Measurements from ENCODE around the gene TCAP.
A peak's percentile ranks its signal among the peaks of the same experiment; 100 is the strongest.

TCAP gene, protein sequence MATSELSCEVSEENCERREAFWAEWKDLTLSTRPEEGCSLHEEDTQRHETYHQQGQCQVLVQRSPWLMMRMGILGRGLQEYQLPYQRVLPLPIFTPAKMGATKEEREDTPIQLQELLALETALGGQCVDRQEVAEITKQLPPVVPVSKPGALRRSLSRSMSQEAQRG

DNA sequence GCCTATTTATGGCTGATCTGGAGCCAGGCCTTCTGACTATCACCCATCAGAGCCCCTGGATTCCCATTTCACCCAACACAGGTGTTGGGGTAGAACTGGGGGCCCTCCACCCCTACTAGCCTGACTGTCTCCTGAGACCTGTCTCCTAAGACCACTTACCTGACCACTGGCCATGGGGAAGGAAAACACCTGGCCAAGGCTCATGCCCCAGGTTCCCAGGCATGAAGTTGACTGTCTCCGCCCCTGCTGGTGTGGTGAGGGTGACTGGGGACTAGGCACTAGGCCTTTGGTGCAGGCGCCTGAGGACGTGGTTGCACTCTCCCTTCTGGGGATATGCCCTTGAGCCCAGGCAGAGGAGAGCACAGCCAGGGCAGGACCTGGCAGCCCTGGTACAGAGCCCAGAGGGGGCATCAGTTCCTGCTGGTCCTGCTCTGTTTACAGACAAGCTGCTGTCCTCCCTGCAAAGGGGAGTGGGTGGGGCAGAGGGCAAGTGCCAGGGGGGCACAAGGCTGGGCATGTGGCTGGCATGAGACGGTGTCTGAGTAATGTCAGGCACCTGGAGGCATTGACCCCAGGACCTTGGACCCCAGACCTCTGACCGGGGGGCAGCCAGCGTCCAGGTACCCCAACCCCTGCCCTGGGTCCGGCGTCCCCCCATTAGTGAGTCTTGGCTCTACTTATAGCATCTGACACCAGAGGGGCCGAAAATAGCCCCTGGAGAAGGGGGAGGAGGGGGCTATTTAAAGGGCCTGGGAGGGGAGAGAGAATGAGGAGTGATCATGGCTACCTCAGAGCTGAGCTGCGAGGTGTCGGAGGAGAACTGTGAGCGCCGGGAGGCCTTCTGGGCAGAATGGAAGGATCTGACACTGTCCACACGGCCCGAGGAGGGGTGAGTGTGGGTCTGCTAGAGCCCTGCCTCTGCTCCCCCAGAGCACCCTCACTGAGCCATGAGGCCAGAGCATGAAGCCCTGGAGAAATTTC lies at the start of gene TCAP:
TCAP (plus strand) TSS at position 769 of the 981 bp plus-strand sequence; CDS start at position 780, 11 bp downstream.
- DNase-seq, result no peak

DNA sequence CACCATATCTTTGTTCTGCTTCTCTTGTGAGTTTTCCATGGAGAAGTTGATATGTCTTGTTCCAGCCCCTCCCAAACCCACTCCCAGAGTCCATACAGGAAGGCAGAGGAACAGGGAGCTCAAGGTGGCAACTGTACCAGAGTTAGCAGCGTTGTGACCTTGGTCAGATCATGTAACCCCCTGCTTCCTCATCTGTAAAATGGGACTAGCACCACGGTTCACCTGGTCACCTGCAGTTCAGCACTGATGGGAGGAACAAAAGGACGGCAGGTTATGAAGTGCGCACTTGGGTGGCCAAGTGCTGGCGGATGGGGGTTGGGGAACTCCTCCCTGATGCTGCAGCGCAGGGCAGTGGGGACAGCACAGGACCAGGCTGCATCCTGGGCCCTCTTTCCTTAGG lies 49.7 kb upstream of the TCAP start:
- DNase-seq, result no peak

DNA sequence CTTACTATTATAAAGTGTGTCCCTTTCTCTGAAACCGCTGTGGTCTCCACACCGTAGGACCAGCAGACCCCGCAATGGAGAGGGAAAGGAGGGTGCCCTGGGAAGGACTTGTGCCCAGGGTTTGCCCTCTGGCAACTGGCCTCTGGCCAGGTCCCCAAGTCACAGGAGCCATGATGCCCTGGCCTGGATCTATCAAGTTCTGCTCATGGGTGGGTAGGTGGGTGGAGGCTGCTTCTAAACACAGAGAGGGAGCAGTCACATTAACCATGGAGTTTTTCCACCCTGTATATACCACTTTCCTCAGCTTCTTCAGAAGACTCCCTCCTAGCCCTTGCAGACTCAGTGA lies 48.1 kb upstream of the TCAP start:
- DNase-seq, result no peak

DNA sequence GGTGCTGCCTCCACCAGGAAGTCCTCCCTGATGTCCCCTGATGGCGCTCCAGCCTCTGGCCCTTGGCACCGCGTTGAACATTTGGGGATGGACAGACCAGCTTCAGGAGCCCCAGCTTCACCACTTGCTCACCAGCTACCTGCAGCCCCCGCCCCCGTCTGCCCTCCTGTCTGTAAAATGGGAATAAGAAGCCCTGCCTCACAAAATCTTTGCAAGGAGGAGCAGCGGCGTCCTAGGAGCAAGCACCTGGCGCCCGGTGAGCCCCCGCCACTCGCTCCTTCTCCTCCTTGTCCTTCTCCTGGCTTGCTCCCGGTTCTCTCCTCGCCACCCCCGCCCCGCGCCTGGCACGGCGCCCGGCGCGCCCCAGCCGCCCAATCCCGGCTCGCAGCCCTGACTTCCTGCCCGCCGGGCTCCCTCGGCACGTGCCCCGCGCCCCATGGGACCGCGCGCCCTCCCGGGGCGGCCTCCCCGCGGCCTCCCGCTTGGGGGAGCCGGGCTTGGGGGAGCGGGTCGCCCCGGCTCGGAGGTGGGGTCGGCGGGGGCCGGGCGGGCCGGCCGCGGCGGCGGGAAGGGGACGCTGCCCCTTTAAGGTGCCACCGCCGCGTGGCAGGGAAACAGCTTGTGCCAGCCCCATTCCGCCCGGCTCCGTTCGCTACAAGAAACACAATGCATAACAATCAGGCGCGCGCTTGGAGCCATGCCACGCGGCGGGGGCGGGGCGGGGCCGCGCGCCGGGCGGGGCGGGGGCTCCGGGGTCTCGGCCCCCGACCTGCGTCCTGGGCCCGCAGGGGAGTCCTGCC lies 47.5 kb upstream of the TCAP start:
- DNase-seq, result peak in 1 of 2 experiments; percentile 46

DNA sequence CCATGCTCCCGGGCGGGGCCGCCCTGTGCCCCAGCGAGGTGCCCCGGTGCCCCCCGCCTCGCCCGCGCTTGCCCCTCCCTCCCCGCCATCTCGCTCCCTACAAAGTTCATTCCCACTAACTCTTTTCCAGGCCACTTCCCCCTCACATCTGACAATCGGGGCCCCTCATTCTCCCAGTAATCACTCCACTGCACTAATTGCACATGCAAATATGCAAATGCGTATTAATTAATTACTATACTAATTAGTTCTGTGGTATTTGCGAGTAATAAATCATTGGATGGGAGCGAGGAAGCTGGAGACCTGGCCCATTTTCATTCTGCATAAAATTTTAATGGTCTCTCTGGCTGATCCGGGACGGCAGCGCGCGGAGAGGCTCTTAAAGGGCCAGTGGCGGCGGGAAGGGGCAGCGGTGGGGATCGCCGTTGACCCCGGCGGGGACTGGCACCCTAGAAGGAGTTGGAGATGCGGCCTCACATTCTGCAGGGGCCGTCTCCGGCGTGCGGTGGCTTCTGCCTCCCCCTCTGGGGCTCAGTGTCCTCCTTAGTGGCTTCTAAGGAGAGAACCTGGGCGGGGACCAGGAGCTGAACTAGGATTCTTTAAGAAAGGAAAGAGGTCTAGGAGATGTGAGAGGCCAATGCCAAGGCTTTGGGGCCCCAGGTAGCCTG lies 46.8 kb upstream of the TCAP start:
- peak in 1 of 2 experiments; percentile 49 for DNase-seq

DNA sequence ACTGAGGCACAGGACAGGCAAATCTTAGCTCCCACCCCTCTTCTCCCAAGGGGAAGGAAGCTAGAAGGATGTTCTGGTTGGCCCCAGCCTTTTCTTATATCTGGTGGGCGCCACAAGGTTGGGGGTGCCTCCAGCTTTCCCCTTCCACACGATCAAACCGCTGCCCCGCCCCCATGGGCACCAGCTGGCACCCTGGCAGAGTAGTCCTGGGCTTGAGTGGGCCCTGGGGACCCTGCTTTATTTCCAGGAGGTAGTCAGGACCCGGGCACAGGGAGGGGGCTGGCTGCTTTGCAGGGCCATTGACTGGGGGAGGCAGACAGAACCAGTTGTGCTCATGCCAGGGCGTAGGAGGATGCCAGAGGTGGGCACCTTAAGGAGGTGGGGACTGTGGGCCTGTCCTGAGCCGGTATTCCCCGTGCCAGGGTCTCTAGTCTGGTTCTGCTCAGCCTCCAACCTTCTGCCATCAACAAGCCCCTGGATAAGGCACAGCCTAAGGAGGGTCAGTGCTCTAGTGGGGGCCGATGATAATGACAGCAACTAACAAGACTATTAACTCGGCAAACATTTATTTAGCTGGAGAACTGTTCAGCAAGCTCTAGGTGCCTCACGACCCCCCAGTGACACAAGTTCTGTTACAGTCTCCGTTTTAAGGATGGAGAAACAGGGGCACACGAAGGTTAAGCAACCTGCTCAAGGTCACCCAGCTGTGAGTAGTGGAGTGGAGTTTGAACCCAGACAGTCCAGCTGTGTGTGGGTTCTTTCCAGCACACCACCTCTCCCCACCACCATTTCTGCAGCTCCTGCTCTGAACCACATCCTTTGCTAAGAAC lies 46.0 kb upstream of the TCAP start:
- DNase-seq, result no peak

DNA sequence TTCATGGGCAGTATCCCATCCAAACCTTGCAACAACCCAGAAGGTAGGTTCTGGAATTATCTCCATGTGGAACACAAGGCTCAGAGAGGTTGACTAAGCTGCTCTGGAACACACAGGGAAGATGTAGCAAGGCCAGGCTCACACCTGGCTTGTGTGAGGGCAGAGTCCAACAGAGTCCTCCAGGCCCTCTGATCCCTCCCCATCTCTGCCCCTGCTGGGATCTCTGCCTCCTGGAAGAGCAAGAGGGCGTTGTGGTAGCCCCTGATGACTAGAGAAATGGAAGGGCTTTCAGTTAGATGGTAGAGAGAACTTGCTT lies 45.4 kb upstream of the TCAP start:
- DNase-seq, result no peak

DNA sequence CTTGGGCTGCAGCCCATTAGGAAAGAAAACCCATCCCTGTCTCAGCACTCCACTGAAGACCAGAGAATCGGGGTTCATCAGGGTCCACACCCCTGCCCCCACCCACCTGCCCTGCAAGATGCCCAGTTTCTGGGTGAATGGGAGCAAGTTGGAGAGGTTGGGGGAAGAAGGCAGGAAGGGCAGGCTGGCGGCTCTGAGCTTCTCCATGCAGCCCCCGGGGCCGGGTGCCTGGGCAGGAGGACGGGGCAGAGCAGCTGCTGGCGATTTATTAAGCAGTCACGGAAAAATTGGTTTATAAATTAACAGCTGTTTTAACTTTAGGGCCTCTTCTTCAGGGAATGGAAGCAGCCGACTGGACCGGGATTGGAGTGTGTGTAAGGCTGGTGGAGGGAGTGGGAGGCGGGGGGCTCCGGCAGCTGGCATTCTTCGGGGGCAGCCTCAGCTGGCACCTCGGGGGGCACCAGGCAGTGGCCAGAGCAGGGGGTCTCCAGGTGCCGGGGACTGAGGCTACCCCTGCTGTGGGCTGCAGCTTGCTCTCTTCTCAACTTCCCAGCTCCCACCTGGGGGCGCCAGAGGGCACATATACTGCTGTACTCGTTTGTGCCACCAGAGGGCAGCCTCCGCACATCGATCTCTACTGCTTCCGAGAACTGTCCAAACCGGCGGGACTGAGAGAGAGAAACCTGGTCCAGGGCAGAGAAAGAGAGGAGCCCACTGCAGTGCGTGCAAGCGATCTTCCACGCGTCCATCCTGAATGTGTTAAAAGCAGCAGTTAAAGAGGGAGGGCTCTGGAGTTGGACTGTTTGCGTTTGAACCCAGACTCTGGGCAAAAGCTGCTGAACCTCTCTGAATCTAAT lies 43.4 kb upstream of the TCAP start:
- DNase-seq, result peak; percentile 33 to 68

DNA sequence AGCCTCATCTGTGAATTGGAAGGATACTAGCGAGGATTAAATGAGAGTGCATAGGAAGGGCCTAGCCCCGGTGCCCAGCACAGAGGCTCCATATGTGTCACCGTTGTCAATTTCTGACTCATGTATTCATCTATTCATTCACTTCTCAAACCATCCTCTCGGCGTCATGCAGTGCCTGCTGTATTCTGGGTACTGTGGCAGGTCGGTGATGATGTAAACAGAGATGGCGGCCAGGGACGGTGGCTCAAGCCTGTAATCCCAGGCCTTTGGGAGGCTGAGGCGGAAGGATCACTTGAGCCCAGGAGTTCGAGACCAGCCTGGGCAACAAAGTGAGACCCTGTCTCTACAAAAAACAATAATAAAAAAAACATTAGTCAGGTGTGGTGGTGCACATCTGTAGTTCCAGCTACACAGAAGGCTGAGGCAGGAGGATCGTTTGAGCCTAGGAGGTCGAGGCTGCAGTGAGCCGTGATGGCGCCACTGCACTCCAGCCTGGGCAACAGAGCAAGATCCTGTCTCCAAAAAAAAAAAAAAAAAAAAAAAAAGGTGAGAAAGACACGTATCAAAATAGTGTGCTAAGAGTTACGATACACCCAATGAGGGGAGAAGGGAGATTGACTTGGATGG lies 42.7 kb upstream of the TCAP start:
- DNase-seq, result no peak

DNA sequence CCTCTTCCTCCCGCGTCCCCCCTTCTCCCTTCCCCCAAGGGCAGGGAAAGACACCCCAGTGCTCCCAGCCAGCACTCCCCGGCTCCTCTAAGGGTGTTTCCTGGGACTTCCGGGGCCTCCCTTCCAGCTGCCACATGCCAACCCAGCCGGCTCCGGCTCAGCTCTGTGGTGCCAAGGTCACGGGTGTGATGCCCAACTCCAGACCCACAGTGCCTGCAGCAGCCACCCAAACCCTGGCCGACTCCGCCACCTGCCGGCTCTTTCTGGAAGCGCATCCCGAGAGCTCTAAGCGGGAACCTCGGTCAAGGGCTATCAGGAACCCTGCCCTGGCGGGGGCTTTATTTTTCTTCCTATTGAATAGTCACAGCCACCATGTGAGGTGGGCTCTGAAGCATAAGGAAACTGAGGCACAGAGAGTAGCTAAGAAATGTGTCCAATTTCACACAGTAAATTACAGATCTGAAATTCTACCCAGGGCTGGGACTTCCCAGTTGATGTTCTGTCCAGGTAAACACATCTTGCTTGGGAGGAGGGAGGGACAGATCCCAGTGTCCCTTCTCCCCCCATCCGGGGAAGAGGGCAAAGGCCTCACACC lies 41.7 kb upstream of the TCAP start:
- DNase-seq, result peak; percentile 30 to 57

DNA sequence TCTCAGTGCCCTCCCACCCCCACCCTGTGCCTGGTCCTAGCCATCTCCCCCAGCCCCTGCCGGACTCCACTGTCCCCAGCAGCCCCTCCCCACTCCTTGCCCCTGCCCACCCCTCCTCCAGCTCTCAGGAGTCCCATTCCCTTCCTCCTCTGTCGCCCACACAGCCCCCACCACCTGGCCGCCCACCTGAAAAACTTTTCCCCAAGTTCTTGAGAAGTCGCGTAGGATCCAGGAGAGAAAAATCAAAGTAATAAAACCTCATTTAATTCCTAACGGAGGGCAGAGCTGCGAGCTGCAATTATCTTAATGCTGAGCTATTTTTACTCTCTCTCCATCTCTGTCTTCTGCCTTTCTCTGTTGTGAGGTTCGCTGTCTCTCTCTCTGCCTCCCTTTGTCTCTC lies 40.8 kb upstream of the TCAP start:
- no peak for DNase-seq

DNA sequence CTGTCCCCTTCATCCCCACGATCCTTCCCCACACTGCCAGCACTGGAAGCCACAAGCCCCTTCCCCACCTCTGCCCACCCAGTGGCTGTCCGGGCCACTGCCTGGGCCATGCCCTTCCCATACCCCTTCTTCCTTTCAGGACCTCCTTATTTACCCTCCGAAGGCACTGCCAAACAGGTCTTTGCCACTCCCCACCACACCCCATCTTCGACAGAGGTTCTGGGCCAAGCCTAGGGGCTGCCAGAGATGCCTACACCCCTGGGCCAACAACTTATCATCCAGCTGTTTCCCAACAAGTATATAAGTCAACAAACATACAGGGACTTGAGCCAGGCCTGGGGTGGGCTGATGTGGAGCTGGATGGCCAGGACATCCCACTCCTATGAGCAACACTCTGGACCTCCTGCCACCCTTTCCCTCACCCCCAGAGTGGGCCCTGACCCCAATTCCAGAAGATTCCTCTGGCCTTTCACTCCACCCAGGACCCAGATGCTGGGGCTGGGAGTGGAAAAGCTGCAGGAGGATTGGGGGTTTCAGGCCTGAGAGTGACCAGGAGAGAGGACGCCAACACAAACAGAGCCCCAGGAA lies 39.9 kb upstream of the TCAP start:
- DNase-seq, result no peak

DNA sequence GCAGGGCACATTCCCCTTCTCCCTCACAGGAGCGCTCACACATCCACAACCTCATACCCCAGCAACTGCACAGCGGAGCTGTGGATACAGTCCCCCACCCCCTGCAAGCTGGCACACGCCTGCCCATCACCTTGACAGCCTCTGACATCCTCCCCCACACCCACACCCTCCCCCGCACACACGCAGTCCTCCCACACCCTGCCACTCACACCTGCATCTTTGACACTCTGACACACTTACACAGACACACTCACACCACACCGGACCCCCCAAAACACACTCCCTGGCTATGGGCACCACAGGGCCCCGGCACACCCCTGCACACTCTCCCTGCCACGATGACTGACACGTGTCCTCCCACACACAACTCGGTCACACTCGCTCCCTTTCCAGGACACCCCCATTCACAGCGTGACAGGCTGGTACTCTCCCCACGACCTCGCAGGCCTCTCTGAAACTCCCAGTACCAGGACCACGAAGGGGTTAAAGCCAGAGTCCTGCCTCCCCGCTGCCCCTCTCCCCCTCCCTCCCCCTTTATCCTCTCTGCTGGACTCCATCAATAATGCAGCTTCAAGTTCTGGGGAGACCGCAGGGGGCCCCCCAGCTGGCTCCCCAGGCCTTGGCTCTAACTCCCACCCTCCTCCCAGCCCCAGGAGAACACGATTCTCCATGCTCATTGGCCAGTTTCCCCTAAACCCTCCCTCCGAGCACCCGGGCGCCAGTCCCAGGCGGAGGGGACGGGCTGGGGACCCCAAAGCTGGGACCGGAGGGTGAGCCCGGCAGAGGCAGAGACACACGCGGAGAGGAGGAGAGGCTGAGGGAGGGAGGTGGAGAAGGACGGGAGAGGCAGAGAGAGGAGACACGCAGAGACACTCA lies 38.7 kb upstream of the TCAP start, which contains the start of gene PPP1R1B:
PPP1R1B (plus strand) TSS at position 782 of the 876 bp plus-strand sequence. CDS start 441 bp downstream, outside the sequence.
- no peak for DNase-seq

DNA sequence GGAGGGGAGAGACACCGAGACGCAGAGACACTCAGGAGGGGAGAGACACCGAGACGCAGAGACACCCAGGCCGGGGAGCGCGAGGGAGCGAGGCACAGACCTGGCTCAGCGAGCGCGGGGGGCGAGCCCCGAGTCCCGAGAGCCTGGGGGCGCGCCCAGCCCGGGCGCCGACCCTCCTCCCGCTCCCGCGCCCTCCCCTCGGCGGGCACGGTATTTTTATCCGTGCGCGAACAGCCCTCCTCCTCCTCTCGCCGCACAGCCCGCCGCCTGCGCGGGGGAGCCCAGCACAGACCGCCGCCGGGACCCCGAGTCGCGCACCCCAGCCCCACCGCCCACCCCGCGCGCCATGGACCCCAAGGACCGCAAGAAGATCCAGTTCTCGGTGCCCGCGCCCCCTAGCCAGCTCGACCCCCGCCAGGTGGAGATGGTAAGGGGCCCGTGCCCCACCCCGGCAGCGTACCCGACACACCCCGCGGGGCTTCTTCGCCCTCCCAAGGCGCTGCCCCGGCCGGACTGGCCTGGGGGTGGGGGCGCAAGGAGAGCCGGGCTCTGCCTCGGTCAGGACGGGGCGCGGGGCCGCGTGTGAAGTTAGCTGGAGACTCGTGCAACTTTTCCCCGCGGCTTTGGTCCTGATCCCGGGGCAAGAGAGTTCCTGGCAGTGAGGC lies 38.0 kb upstream of the TCAP start:
- DNase-seq, result no peak

DNA sequence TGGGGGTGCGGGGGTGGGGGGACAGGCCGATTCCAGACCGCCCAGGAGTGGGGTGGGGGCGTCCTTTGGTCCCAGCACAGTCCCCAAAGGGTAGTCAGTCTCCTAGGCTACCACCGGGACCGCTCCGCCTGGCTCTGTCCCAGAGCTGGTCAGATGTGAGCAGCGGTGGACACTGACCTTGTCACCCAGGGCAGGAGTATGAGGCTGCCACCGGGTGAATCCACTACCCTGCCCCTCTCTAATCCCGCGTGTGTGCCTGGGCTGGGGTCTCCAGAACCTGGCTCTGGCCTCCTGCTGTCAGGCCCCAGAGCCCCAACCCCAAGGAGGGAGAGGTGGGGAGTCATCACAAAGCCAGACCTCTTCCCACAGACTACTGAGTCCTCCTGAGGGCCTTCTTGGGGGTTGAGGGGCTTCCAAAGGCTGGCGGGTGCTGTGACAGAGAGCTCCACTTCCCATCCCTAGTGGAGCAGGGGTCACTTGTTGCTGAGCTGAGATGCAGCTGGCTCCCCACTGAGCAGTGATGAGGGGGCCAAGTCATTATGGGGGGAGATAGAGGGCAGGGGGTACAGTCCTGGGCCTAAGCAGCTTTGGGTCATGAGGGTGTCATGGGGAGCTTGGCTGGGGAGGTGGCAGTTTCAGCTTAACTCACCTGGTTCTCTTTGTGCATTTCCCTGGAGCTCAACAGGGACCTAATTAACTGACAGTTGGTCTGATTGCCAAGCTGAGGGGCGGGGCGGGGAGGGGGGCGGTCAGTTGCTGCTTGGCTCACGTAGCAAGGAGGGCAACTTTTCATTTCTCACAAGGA lies 37.2 kb upstream of the TCAP start:
- no peak for DNase-seq

DNA sequence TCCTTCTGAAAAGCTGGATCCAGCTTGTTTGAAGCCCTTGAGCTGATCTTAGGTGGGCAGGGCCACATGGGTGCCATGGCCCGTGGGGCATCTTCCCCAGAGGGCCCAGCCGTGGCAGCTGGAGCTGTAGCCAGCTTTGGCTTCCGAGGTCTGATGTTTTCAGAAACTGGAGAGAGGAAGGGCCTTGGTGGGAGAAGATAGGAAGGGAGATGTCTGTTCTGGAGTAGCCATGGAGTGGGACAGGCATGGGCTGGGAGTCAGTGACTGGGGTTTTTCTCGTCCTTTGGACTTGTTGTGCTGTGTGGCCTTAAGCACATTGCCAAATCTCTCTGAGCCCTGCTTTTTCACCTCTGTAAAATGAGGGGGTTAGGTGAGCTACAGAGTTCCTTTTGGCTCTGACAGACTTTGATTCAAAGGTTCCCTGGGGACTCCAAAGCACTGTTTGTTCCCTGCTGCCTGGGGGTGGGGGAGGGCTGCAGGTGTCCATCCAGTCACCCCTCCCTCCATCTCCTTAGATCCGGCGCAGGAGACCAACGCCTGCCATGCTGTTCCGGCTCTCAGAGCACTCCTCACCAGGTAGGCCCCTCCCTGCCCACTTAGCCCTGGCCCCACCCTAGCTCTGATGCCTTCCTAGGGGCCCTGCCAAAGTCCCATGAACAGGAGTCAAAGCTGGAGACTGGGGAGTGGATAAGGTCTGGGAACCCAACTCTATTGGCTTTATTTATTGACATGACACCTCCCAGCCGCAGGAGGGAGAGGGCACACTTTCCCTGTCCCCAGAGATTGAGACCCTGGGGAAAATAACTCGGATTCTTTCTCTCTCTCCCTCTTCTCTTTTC lies 36.3 kb upstream of the TCAP start:
- no peak for DNase-seq

Data from SW 1271 (cell line).